Effector memory CD4-positive, alpha-beta T cell (primary cell): ENCODE data around the gene NLRP10.

Source experiments
- DNase-seq, 3 donors: peaks; one replicate each; pipeline ENCODE4 v3.0.0-alpha.2; 2020
- H3K27ac ChIP-seq: 2 replicates; pipeline ENCODE4 v1.7.0; 2013; ENCODE audit warnings: mild to moderate bottlenecking, low read length, moderate library complexity; ENCODE audit not compliant: insufficient read depth, poor library complexity, severe bottlenecking
- H3K27me3 ChIP-seq: replicated peaks from 2 replicates; pipeline ENCODE4 v1.7.0; 2013; ENCODE audit warnings: mild to moderate bottlenecking, low read length; ENCODE audit not compliant: insufficient read depth, control insufficient read depth, poor library complexity, severe bottlenecking
- H3K36me3 ChIP-seq: 2 replicates; pipeline ENCODE4 v1.7.0; 2013; ENCODE audit warnings: mild to moderate bottlenecking, low read length, moderate library complexity; ENCODE audit not compliant: control insufficient read depth, insufficient read depth
- H3K4me1 ChIP-seq: 2 replicates; pipeline ENCODE4 v1.7.0; 2013; ENCODE audit warnings: low read length, mild to moderate bottlenecking; ENCODE audit not compliant: control insufficient read depth, insufficient read depth, poor library complexity, severe bottlenecking
- H3K4me3 ChIP-seq: 2 replicates; pipeline ENCODE4 v1.7.0; 2013; ENCODE audit warnings: low read length, low read depth, mild to moderate bottlenecking; ENCODE audit not compliant: insufficient read depth, poor library complexity, severe bottlenecking
- H3K9me3 ChIP-seq: 2 replicates; pipeline ENCODE4 v1.7.0; 2013; ENCODE audit warnings: mild to moderate bottlenecking, low read length, moderate library complexity; ENCODE audit not compliant: control insufficient read depth

NLRP10 gene

DNA sequence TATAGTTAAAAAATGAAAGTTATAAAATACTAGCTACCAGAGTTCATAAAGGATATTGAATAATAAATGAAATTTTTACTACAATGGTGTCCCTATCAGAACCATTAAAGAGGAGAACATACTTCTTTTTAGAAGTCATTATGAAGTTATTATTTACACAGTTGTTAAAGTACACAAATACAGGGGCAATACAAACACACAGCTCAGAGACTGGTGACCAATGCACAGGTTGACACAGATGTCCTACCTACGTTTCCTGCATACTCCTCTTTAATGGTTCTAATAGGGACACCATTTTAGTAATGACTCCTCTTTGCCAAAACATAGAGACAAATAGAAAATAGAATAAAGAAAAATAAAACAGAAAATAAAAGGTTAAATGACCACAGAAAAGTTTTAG lies 10.1 kb downstream of the NLRP10 start:
- DNase-seq: no peak
- H3K9me3 ChIP-seq: no peaks in the 10 kb centered on the region
- H3K27ac ChIP-seq: no peak overlapping the region
- H3K27me3 ChIP-seq: no peaks in the 10 kb centered on the region
- H3K4me3 ChIP-seq: no peak overlapping the region
- no peaks in the 10 kb centered on the region for H3K36me3 ChIP-seq
- H3K4me1 ChIP-seq: no peaks in the 10 kb centered on the region

DNA sequence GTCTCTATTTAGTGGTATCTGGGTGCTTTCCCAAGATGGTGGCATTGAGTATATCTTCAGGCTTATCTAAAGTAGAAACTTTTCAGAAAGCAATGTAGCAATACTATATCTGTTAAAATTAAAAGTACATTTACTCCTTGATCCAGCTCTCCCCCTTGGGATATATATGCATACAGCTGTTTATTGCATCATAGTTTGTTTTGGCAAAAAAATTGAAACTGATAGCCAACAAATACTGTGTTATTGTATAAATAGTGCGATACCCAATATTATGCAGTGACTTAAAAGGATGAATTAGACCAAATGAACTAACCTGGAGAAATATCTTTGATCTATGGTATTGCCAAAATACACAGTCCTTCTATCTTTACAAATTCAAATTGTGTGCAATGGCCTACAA lies 15.3 kb downstream of the NLRP10 start:
- Histone ChIP-seq H3K27me3 (no peaks in the 10 kb centered on the region), H3K4me1 (no peaks in the 10 kb centered on the region), H3K9me3 (no peaks in the 10 kb centered on the region), H3K36me3 (no peaks in the 10 kb centered on the region), H3K4me3 (no peak overlapping the region), H3K27ac (no peak overlapping the region)
- DNase-seq: no peak

DNA sequence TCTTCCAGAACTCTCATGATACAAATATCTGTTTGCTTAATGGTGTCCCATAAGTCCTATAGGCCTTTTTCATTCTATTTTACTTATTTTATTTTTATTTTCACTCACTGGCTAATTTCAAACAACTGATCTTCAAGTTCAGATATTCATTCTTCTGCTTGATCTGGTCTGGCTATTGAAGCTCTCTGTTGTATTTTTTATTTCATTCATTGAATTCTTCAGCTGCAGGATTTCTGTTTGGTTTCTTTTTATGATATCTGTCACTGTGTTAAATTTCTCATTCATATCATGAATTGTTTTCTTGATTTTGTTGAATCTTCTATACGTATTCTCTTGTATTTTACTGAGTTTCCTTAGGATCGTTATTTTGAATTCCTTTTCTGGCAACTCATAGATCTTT lies 21.1 kb downstream of the NLRP10 start:
- no peak overlapping the region for H3K27ac ChIP-seq
- H3K9me3 ChIP-seq: no peaks in the 10 kb centered on the region
- no peaks in the 10 kb centered on the region for H3K4me1 ChIP-seq
- H3K27me3 ChIP-seq: no peaks in the 10 kb centered on the region
- no peaks in the 10 kb centered on the region for H3K36me3 ChIP-seq
- no peak for DNase-seq
- no peak overlapping the region for H3K4me3 ChIP-seq

DNA sequence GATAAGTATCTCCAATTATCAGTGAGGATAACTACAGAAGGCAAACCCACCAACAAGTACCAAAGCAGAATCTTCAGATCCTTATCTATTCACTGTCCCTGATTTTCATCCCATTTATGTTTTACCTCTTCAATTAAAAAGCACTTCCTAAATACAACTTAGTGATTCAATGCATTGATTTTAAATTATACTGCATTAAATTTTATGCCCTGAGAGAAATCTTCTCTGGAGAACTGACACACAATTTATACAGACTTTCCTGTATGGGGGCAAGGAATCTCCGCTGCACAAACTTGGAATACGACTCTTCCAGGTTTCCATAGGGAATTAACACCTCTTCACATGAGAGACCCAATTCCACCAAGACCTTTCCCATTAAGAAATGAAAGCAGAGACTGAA lies 23.6 kb downstream of the NLRP10 start, which contains the start of gene OR10A3:
OR10A3 (minus strand) TSS at position 101 of the 400 bp plus-strand sequence. CDS start 2,188 bp downstream, outside the sequence.
- Histone ChIP-seq H3K27ac (no peak within 1 kb of the TSS), H3K4me1 (no peaks in the 10 kb centered on the region), H3K27me3 (no peaks in the 10 kb centered on the region), H3K36me3 (no peaks in the 10 kb centered on the region), H3K4me3 (no peak within 1 kb of the TSS), H3K9me3 (no peaks in the 10 kb centered on the region)
- no peak for DNase-seq

DNA sequence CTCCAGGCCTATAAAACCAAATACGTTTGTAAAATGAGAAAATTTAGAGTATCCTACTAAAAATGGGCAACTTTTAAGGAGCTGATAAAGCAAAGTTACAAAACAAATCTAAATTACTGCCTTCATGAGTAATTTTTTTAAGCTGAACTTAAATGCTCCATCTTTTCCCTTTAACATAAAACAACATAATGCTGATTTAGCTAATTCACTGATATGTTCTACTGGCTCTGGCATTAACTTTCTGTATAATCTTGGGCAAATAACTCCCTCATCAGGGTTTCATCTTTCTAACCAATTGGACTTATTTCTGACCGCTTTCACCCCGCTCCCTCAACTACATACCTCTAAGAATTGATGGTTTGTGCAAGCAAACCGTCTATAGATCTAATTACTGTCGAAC lies 24.1 kb downstream of the NLRP10 start:
- no peak overlapping the region for H3K27ac ChIP-seq
- no peak for DNase-seq

DNA sequence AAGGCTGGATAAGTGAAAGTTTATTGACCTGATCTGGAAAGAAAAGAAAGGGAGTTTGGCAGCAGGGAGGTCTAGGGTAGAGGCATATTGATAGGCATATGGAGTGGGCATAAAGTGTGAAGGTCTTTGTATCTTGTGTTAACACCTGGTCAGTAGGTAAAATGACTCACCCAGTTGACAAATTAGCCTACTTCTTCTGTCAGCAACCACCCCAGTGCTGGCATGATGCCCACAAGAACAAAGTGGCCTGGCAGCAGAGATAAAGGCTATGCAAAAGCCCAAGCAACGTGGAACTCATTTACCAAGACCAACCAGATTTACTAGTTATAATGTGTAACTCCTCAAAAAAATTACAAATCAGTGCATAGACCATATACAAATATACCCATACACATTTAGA lies 28.6 kb downstream of the NLRP10 start:
- Histone ChIP-seq H3K27me3 (no peaks in the 10 kb centered on the region), H3K9me3 (no peaks in the 10 kb centered on the region), H3K4me3 (no peak overlapping the region), H3K36me3 (no peaks in the 10 kb centered on the region), H3K27ac (no peak overlapping the region), H3K4me1 (no peaks in the 10 kb centered on the region)
- no peak for DNase-seq

More for the DNA sequence above, 24.1 kb downstream of the NLRP10 start:
- Histone ChIP-seq H3K27me3 (no peaks in the 10 kb centered on the region), H3K4me3 (no peak overlapping the region), H3K36me3 (no peaks in the 10 kb centered on the region), H3K9me3 (no peaks in the 10 kb centered on the region), H3K4me1 (no peaks in the 10 kb centered on the region)

DNA sequence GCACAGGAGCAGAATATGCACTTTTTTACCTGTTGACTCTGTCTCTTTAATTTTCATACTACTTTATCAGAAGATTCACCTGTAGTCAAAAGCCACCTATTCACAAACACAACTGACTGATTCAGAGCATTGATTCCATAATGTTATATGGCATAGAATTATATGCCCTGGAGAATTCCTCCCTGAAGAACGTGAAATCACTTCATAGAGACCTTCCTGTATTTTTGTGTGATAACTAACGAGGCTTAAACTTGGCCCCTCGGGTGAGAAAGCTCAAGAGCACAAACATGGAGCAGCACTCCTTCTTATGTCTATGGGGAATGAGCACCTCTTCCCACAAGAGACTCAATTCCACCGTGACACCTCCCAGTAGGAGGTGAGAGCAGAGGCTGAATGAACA lies 34.1 kb downstream of the NLRP10 start, which contains the start of gene OR10A6:
OR10A6 (minus strand) TSS at position 101 of the 400 bp plus-strand sequence. CDS start 2,606 bp downstream, outside the sequence.
- Histone ChIP-seq H3K4me1 (no peaks in the 10 kb centered on the region), H3K9me3 (no peaks in the 10 kb centered on the region), H3K27ac (no peak within 1 kb of the TSS), H3K36me3 (no peaks in the 10 kb centered on the region), H3K27me3 (no peaks in the 10 kb centered on the region), H3K4me3 (no peak within 1 kb of the TSS)
- no peak for DNase-seq

DNA sequence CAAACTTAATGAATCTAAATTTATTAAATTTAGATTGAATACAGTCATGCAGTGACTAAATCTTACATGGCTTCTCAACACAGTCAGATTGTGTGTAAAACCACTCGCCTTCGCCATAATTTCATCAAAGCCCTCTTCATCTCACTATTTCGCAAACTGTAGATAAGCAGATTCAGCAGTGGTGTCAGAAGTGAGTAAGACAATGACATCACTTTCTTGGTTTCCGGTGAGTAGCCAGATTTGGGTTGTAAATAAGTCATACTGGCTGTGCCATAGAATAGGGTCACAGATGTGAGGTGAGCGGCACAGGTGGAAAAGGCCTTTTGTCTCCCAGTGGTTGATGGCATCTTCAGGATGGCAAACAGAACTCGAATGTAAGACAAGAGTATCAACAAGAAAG lies 37.6 kb downstream of the NLRP10 start:
- no peak for DNase-seq
- Histone ChIP-seq H3K4me3 (no peak overlapping the region), H3K27me3 (no peaks in the 10 kb centered on the region), H3K36me3 (no peaks in the 10 kb centered on the region), H3K4me1 (no peaks in the 10 kb centered on the region), H3K27ac (no peak overlapping the region), H3K9me3 (no peaks in the 10 kb centered on the region)

DNA sequence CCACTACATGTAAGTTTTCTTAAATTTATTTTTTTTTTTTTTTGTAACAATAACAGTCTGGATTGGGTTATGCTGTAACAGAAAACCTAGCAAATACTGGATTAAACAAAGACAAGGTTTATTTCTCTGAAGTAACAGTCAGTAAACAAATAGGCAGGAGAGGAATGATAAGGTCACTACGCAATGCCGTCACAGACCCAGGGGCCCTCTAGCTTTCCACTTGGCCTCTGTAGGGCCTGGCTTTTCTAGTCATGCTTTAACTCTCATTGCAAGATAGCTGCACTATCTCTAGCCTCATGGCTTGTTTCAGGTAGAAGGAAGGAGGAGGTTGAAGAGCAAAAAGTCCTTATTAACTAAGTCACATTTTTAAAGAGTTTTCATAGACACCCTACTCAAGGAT lies 40.7 kb downstream of the NLRP10 start:
- Histone ChIP-seq H3K27me3 (no peaks in the 10 kb centered on the region), H3K4me3 (no peak overlapping the region), H3K36me3 (no peaks in the 10 kb centered on the region), H3K9me3 (no peaks in the 10 kb centered on the region), H3K4me1 (no peaks in the 10 kb centered on the region), H3K27ac (no peak overlapping the region)
- no peak for DNase-seq

DNA sequence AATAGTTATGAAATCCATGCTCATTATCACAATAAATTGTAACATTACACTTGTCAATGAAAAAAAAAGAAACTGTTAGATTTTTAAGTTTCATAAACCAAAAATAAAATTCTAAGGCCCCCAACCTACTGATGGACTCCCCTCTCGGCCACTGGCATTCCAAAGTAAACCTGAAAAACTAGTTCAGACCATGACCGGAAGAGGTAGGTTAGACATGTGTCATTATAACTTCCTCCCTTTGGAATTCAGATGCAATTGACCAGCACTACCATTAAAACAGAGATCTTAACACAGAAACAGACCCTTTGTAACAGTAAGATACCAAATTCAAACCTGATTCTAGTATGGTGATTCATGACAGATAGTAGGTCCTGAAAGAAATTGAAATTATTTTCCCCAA lies 47.1 kb downstream of the NLRP10 start:
- H3K4me1 ChIP-seq: no peaks in the 10 kb centered on the region
- no peaks in the 10 kb centered on the region for H3K27me3 ChIP-seq
- DNase-seq: no peak
- H3K4me3 ChIP-seq: no peak overlapping the region
- no peaks in the 10 kb centered on the region for H3K36me3 ChIP-seq
- no peaks in the 10 kb centered on the region for H3K9me3 ChIP-seq
- H3K27ac ChIP-seq: no peak overlapping the region
